ENCODE data around the gene DLGAP1.

- TF ChIP-seq, protein P1, sequence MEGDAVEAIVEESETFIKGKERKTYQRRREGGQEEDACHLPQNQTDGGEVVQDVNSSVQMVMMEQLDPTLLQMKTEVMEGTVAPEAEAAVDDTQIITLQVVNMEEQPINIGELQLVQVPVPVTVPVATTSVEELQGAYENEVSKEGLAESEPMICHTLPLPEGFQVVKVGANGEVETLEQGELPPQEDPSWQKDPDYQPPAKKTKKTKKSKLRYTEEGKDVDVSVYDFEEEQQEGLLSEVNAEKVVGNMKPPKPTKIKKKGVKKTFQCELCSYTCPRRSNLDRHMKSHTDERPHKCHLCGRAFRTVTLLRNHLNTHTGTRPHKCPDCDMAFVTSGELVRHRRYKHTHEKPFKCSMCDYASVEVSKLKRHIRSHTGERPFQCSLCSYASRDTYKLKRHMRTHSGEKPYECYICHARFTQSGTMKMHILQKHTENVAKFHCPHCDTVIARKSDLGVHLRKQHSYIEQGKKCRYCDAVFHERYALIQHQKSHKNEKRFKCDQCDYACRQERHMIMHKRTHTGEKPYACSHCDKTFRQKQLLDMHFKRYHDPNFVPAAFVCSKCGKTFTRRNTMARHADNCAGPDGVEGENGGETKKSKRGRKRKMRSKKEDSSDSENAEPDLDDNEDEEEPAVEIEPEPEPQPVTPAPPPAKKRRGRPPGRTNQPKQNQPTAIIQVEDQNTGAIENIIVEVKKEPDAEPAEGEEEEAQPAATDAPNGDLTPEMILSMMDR (IDR thresholded peaks at IDR 0.05) = no peak
- TF ChIP-seq ZFX (IDR thresholded peaks at IDR 0.05; ENCODE audit: borderline replicate concordance) = no peak
Observed at GRCh38 chr18:3616142-3616541, 839.0 kb downstream of the DLGAP1 start.
